SH-SY5Y (cell line): ENCODE results near the gene FHL1.

Experiments
- GATA2 ChIP-seq: IDR thresholded peaks from 2 replicates; pipeline ENCODE4 v1.6.1; 2011; ENCODE audit warnings: mild to moderate bottlenecking, low read depth, low read length
- GATA3 ChIP-seq: IDR thresholded peaks from 2 replicates; pipeline ENCODE4 v1.6.1; 2011; ENCODE audit warnings: low read depth, mild to moderate bottlenecking, low read length, moderate library complexity

- TF ChIP-seq GATA2 (no peak), GATA3 (no peak)
These were observed 56.6 kb downstream of the FHL1 start for GRCh38 chrX:136203951-136204350.
